ENCODE measurements around the gene SND1. TPM values are rescaled to one million over a fixed set of nuclear protein-coding genes. Genes with fewer than 3 reads are reported as not detected.

SND1 gene
- total RNA-seq, 1 experiment from 2014 or later: 218 TPM

- H3K4ac ChIP-seq (ENCODE audit: low read depth, low read length): no peak overlapping the region
- no peaks in the 10 kb centered on the region for H3K79me2 ChIP-seq (ENCODE audit: insufficient read depth, low read length)
- no peak overlapping the region for H3K4me3 Mint-ChIP-seq
- no peak overlapping the region for H2AK5ac ChIP-seq (ENCODE audit: insufficient read length, low read length)
- H2BK20ac ChIP-seq (ENCODE audit: low read depth, low read length, poor library complexity, severe bottlenecking): no peak overlapping the region
- no peak overlapping the region for H4K8ac ChIP-seq (replicated peaks; ENCODE audit: insufficient read length, low read depth, low read length)
- no peaks in the 10 kb centered on the region; the same call in 1 of the 2 replicates for H3K27me3 ChIP-seq (ENCODE audit: insufficient read depth, low read length)
- H3K36me3 Mint-ChIP-seq (ENCODE audit: insufficient read depth in 1 of 3, low read depth in 3 of 3): peaks cover 0 to 4% (median 0%) of the 10 kb centered on the region in 3 experiments; a peak in 4 of 7 replicates
- no CpG with 5 or more reads among the region's 6 CpGs for WGBS (ENCODE audit: extremely low coverage, insufficient read length, low lambda C conversion rate)
- no peak overlapping the region for H2BK12ac ChIP-seq (ENCODE audit: insufficient read length, low read depth, low read length)
- H3K23ac ChIP-seq (ENCODE audit: insufficient read length, low read depth, low read length): no peak overlapping the region
- no peak overlapping the region for H3K14ac ChIP-seq (ENCODE audit: insufficient read depth, low read length)
- no peaks in the 10 kb centered on the region for H3K4me1 Mint-ChIP-seq
- peak; percentile 39 for DNase-seq
- H4K5ac ChIP-seq (ENCODE audit: insufficient read length, low read depth, low read length): no peak overlapping the region
- no peak overlapping the region for H2BK15ac ChIP-seq (ENCODE audit: low read depth, low read length)
- H3K9me3 Mint-ChIP-seq: peaks cover 7 to 8% of the 10 kb centered on the region in 2 experiments; a peak in 4 of 5 replicates
- no peak overlapping the region for H3K27ac Mint-ChIP-seq
- H3K4me1 ChIP-seq (ENCODE audit: insufficient read depth, low read length): no peaks in the 10 kb centered on the region
- H3K9ac ChIP-seq (ENCODE audit: extremely low read depth, insufficient read length, low read length): no peak overlapping the region
- no peak overlapping the region for H2AFZ ChIP-seq (ENCODE audit: low read length)
- H3K18ac ChIP-seq (ENCODE audit: insufficient read length, low read depth, low read length): no peak overlapping the region
- no peak overlapping the region for H3K27ac ChIP-seq (ENCODE audit: insufficient read length, low read depth, low read length)
- H3K23me2 ChIP-seq (ENCODE audit: insufficient read length, low read depth, low read length, poor library complexity, severe bottlenecking): no peaks in the 10 kb centered on the region
- no peak overlapping the region for H4K91ac ChIP-seq (ENCODE audit: insufficient read length, low read depth, low read length)
- TF ChIP-seq CTCF (conservative IDR thresholded peaks at IDR 0.05): no peak
- H4K20me1 ChIP-seq (ENCODE audit: control insufficient read depth, insufficient read depth, insufficient read length): no peaks in the 10 kb centered on the region
- H3K9me3 ChIP-seq (ENCODE audit: control insufficient read depth, low read depth, low read length): no peaks in the 10 kb centered on the region
- H3K56ac ChIP-seq (ENCODE audit: insufficient read length, low read depth, low read length): no peak overlapping the region
- H3T11ph ChIP-seq (ENCODE audit: low read length): no peak overlapping the region
- H3K27me3 Mint-ChIP-seq (ENCODE audit: low read depth): peaks cover 32% of the 10 kb centered on the region
- no peak overlapping the region for H3K4me2 ChIP-seq (ENCODE audit: insufficient read depth, insufficient read length, low read length)
- no peaks in the 10 kb centered on the region for H3K79me1 ChIP-seq (ENCODE audit: insufficient read depth, low read depth, low read length, poor library complexity, severe bottlenecking)
- H2BK120ac ChIP-seq (ENCODE audit: low read depth, low read length, poor library complexity, severe bottlenecking): no peak overlapping the region
- no peak overlapping the region for H2BK5ac ChIP-seq (ENCODE audit: insufficient read length, low read length)
These were observed 42.7 kb upstream of the SND1 start for GRCh38 chr7:127609297-127609696.

Measured in H9 (cell line).